HG02840 (cell line): Measurements from ENCODE around the gene C2orf74.
"Not testable (repeated sequence)": the region's sequence is repeated elsewhere in the genome, so short reads cannot be mapped to it uniquely, and the experiment has no call there.

ENCODE experiments used
- ATAC-seq: cut with Tn5 transposase; IDR thresholded peaks from one replicate; pipeline ENCODE4 v1.9.1; 2021; ENCODE audit warnings: mild to moderate bottlenecking, moderate library complexity, moderate number of reproducible peaks; ENCODE audit not compliant: unreplicated experiment, low FRiP score

The C2orf74 gene

DNA sequence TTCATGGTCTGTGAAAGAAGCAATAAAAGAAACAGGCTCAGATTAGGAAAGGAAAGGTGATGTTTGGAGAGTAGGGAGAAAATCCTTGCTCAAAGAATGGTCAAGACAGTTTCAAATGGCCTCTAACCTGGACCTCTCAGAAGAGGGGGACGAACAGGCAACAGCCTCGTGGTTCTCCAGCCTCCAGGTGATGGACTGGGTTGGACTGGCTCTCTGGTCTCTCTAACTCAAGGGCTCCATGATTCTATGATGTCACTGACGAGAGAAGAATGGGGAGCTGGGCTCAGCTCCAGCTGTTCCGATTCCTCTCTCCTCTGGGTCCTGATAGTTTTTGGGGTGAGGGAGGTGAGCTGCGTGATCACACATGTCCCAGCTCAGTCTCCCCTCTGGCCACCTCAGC lies at the start of gene C2orf74:
Gene C2orf74 (plus strand): TSS at position 301 of the 400 bp plus-strand sequence. CDS start 327 bp downstream, outside the sequence.
- ATAC-seq: no peak

DNA sequence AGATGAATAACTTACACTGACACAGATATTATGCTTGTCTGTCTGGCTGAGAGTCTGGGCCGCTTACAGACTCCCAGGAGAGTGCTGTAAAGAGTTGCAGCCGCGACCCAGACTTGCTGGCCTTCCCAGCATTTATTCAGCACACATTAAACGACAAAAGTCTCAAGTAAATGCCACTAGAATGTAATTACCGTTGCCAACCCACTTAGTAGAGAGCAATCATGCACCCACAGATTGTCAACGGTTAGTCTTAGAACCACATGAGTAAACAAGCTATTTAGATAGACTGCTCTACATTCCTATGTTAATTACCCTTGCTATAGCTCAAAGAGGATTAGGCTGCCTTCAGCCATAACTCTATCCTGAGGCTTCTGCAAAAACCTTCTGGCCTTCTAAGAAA lies 47.8 kb upstream of the C2orf74 start:
- no peak for ATAC-seq

DNA sequence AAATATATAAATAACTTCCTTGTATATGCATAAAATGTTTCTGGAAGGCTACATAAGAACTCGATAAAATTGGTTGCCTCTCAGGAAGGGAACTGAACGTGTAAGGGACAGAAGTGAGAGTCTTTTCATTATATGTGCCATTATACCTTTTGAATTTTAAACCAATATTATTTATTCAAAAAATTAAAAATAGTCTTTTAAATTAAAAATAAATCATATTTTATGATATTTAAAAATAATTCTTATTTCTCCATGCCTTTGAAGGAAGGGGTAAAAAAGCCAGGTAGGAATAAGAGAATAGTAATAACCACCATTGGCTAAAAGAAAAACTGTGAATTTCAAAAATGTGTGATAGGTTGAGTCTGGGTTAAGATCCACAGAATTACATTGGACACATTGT lies 45.7 kb upstream of the C2orf74 start:
- no peak for ATAC-seq

GRCh38 chr2:61117534-61117933 lies 44.5 kb upstream of the C2orf74 start:
- ATAC-seq: no peak

DNA sequence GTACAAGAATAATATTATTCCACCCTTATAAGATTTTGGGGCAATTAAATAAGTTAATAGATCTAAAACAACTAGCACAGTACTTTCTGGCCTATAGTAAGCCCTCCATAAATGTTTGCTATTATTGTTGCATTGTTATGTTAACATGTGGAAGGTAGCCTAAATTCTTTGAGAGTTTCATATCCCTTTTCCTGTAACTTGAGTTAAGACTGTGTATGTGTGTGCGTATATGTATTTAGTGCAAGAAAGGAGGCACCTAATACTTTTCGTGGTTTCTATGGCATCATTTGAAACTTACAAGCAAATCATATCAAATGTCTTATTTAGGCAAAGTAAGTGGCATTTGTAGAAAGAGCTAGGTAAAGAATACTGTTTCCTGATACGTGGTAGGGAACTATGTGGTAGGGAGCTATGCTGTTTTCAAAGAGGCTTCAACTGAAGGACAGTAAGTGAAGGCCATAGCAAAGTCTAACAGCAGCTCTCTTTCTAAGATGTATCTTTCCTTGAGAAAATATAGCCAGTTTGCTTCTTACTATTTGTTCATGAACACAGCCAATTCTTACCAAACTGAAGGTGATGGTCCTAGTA lies 36.8 kb upstream of the C2orf74 start:
- ATAC-seq: no peak

- no peak for ATAC-seq
Observed at GRCh38 chr2:61125798-61126197, 36.2 kb upstream of the C2orf74 start.

GRCh38 chr2:61128122-61128521 lies 33.9 kb upstream of the C2orf74 start:
- not testable (repeated sequence) for ATAC-seq

DNA sequence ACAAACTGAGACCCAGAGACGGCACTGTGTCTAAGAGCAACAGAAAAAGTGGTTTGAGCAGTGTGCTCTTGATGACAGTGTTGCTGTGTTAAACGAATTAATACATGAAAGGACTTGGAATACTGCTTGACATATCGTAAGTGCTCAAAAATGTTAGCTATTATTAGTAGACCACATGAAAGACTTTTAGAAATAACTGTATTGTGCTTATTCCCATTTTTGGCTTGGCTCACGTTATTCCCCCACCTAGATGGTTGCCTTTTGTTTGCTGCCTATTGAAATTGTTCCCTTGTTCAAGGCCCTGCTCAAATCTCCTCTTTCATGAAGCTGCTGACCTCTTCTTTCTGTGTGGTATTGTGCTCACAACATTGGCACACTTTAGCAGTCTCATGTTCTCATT lies 27.8 kb upstream of the C2orf74 start:
- no peak for ATAC-seq

- ATAC-seq: no peak
Observed at GRCh38 chr2:61135510-61135909, 26.5 kb upstream of the C2orf74 start.

DNA sequence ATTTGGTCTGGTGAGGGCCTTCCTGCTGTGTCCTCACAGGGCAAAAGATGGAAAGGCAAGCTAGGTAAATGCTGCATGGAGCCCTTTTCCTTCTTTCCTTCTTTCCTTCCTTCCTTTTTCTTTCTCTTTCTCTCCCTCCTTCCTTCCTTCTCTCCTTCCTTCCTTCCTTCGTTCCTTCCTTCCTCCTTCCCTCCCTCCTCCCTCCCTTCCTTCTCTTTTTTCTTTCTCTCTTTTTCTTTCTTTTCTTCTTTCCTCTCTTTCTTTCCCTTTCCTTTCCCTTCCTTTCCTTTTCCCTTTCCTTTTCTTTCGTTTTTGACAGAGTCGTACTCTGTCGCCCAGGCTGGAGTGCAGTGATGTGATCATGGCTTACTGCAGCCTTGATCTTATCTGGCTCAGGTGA lies 23.1 kb upstream of the C2orf74 start:
- no peak for ATAC-seq

DNA sequence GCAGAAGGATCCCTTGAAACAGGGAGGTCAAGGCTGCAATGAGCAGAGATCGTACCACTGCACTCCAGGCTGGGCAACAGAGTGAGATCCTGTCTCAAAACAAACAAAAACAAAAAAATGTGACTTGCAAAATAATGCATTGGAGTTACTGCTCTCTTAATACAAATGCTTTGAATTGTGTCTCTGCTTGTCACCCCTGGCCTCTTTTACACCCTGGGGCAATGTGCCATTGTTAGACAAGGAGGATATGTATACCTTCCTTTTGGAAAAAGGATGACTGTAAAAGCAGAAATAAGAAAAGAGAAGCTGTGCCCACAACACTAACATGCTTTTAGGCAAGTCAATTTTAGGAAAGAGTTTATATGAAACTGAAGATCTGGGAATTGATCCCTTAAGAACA lies 20.8 kb upstream of the C2orf74 start:
- no peak for ATAC-seq

GRCh38 chr2:61144697-61145268 lies 17.2 kb upstream of the C2orf74 start:
- peak; percentile 92 for ATAC-seq

DNA sequence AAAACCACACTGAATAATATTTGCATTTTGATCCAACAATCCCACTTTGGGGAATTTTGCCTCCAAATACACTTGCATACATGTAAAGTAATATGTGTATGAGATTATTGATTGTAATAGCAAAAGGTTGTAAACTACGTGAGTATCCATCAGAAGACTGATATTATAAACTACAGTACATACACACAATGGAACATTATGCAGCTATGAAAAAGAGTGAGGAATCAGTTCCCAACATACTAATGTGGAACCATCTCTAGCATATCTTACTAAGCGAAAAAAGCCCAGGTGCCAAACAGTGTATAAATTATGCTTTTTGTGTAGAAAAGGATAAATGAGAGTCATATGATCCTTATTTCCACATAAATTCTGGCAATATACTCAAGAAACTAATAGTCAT lies 16.0 kb upstream of the C2orf74 start:
- no peak for ATAC-seq

- not testable (repeated sequence) for ATAC-seq
Observed at GRCh38 chr2:61148091-61148490, 13.9 kb upstream of the C2orf74 start.

DNA sequence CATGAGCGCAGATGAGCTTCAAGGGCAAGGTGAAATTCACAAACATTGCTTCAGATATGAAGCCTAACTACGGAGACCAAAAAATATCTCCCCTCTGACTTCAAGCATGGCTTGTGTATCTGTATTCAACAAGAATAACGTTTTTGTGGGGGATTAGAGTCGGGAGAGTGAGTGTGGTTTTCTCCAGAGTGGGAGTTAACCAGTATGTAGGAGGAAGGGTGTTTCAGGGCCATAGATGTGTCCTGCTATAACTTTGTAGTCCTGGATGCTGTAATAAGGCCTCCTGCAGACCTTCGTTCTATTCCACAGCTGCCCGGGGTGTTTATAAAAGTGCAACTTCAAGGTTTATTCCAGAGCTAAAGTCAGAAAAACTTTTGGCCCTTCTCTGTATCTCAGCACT lies 12.9 kb upstream of the C2orf74 start:
- ATAC-seq: no peak

GRCh38 chr2:61151436-61151835 lies 10.6 kb upstream of the C2orf74 start:
- ATAC-seq: no peak

DNA sequence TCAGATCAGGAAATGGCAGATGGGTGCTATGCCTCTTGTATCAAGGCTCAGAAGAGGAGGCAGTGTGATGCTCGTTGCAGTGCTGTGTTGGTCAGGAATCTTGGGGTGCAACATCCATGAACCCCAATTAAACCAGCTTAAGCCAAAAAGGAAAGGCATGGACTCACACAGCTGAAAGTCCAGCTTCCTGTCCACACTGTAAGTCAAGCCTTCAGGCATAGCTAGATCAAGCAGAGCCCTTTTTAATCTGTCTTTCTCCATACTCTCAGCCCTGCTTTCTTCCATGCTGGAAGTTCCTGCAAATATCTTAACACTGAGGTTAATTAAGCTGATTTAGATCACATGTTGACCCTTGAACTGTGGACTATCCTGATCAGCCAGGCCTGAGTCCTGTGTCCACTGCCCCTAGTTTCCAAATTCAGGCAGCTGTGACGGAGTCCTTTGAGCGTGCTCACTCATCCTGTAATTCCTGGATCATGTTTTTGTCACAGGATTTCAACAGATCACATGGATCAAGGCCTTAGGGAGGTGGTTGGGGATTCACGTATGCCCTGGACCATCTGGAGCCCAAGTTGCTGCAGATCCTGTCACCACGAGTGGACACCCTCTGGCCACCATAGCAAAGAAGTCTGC lies 4.5 kb upstream of the C2orf74 start:
- no peak for ATAC-seq

DNA sequence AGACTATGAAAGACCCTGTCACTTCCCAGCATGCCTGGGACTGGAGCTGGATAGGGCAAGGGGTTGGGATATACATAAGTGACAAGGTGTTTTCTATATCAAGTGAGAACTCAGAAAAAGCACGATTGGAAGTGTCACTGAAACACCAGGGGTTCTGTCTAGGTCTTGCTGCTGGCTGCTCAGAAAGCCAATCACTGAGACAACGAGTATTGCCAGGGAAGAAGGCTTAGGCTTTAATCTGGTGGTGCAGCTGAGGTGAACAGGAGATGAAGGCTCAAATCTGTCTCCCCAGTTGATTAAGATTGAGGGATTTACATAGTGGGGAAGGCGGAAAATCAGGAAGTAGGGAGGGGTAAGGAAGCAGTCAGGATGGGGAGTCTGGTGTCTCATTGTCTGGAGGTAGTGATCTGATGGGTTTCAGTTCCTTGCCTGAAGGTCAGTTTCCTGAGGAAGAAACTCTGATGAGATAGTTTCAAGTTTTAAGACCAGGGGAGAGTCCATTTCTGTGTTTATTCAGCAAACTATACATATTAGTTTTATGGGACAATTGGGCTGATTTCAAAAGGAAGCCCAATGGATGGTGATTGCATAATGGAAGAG lies 3.5 kb upstream of the C2orf74 start:
- no peak for ATAC-seq

- ATAC-seq: no peak
Observed at GRCh38 chr2:61162721-61163120, 733 bp downstream of the C2orf74 start.

GRCh38 chr2:61165082-61165481 lies 3.1 kb downstream of the C2orf74 start:
- ATAC-seq: not testable (repeated sequence)

DNA sequence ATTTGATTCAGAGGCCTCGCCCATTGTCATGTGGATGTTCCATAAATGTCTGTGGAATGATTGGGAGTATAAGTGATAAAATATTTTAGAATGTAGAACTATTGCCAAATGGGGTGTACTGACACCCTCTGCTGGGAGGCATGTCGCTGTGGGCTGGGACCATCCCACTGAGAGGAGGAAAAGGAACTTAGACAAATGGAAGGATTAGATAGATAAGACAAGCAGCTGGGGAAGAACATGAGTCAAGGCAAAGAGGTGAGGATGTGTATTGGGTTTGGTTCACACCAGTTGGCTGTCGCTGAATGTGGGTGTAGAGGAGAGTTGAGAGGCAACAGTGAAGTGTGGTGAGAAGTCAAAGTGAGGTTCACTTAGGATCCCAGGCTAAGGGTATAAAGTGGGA lies 4.0 kb downstream of the C2orf74 start:
- ATAC-seq: no peak

DNA sequence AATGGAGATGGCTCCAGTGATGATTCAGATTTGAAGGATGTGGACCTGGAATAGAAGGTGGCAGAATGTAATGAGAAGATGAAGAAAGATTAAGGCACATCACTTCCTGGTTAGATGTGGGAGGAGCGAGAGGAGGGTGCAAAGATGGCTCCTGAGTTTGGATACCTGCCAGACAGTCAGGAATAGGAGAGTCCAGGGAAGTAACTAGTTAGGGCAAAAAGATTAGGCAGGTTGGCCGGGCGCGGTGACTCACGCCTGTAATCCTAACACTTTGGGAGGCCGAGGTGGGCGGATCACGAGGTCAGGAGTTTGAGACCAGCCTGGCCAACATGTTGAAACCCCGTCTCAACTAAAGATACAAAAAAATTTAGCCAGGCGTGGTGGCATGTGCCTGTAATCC lies 5.6 kb downstream of the C2orf74 start:
- no peak for ATAC-seq
